Thoracic aorta (tissue), 2 donors: ENCODE measurements around the gene SNRNP70. TPM values are rescaled to one million over a fixed set of nuclear protein-coding genes. Genes with fewer than 3 reads are reported as not detected.

Experiments
- ATAC-seq: fragments of 150-250 bp; one replicate; pipeline ENCODE4 v1.8.0; 2017; ENCODE audit warnings: low read depth; ENCODE audit not compliant: insufficient number of reproducible peaks, low FRiP score
- DNase-seq: peaks from one replicate; pipeline ENCODE4 v3.0.0-alpha.2; 2020; ENCODE audit warnings: low spot score
- H3K27ac ChIP-seq, 2 donors: fragments of 200-600 bp; sonication (generic); 1 replicate in 1 of 2; 2 replicates in 1 of 2; pipeline ENCODE4 v1.5.1; 2016; ENCODE audit warnings: mild to moderate bottlenecking in 2 of 2, moderate library complexity in 2 of 2
- H3K27me3 ChIP-seq: fragments of 200-600 bp; sonication (generic); replicated peaks from 2 replicates; pipeline ENCODE4 v1.6.0; 2016; ENCODE audit warnings: mild to moderate bottlenecking; ENCODE audit not compliant: insufficient read depth
- H3K36me3 ChIP-seq: fragments of 200-600 bp; sonication (generic); one replicate; pipeline ENCODE4 v1.5.1; 2016
- H3K4me1 ChIP-seq, 2 donors: fragments of 200-600 bp; sonication (generic); 1 replicate in 1 of 2; 2 replicates in 1 of 2; pipeline versions ENCODE4 v1.5.1 to v1.6.0; 2016; ENCODE audit warnings: low read depth in 2 of 2, mild to moderate bottlenecking in 1 of 2; ENCODE audit not compliant: control insufficient read depth in 1 of 2
- H3K4me3 ChIP-seq: fragments of 200-600 bp; sonication (generic); 2 replicates; pipeline ENCODE4 v1.5.1; 2016; ENCODE audit warnings: mild to moderate bottlenecking
- H3K9me3 ChIP-seq: fragments of 200-600 bp; sonication (generic); 2 replicates; pipeline ENCODE4 v1.5.1; 2016
- CTCF ChIP-seq: fragments of 200-600 bp; sonication (generic); IDR thresholded peaks from one replicate; pipeline ENCODE4 v1.5.1; 2019; ENCODE audit warnings: antibody characterized with exemption
- total RNA-seq, 2 donors: library from RNA; depleted of rRNA; stranded (reverse); fragments of >200 nt; gene quantifications; one replicate each; pipeline versions ENCODE4 v1.1.0 to v1.2.3, GENCODE V29; 2016

Gene SNRNP70
- total RNA-seq, 2 donors from 2014 or later, result 339 to 438 TPM

GRCh38 chr19:49130325-49130724 is 45.1 kb downstream of the SNRNP70 start:
- Histone ChIP-seq H3K27me3 (no peaks in the 10 kb centered on the region), H3K4me1 (peaks cover 6 to 26% of the 10 kb centered on the region in 2 donors), H3K9me3 (no peaks in the 10 kb centered on the region), H3K4me3 (no peak overlapping the region), H3K36me3 (no peaks in the 10 kb centered on the region), H3K27ac (no peak overlapping the region)
- ATAC-seq (no peak), DNase-seq (no peak)
- TF ChIP-seq CTCF, result no peak

- no peak for TF ChIP-seq CTCF
- no peak for DNase-seq
Observed at GRCh38 chr19:49132974-49133609, 47.8 kb downstream of the SNRNP70 start.

GRCh38 chr19:49133621-49134454 is 48.6 kb downstream of the SNRNP70 start:
- no peak for TF ChIP-seq CTCF
- peak overlapping the region; percentile 52 for H3K4me3 ChIP-seq
- ATAC-seq, result no peak
- H3K27me3 ChIP-seq, result no peaks in the 10 kb centered on the region
- no peak for DNase-seq
- peaks cover 0 to 13% of the 10 kb centered on the region in 2 donors for H3K4me1 ChIP-seq
- H3K36me3 ChIP-seq, result no peaks in the 10 kb centered on the region
- H3K27ac ChIP-seq, result no peak overlapping the region
- no peaks in the 10 kb centered on the region for H3K9me3 ChIP-seq

More at GRCh38 chr19:49132974-49133609, 47.8 kb downstream of the SNRNP70 start:
- Histone ChIP-seq H3K4me3 (peak overlapping the region; percentile 52), H3K36me3 (no peaks in the 10 kb centered on the region), H3K9me3 (no peaks in the 10 kb centered on the region), H3K27ac (no peak overlapping the region), H3K27me3 (no peaks in the 10 kb centered on the region), H3K4me1 (peaks cover 6 to 21% of the 10 kb centered on the region in 2 donors)
- no peak for ATAC-seq

GRCh38 chr19:49135686-49136085 is 50.4 kb downstream of the SNRNP70 start:
- Histone ChIP-seq H3K27ac (no peak overlapping the region), H3K4me3 (no peak overlapping the region), H3K9me3 (no peaks in the 10 kb centered on the region), H3K36me3 (no peaks in the 10 kb centered on the region), H3K4me1 (peaks cover 0 to 12% of the 10 kb centered on the region in 2 donors), H3K27me3 (no peaks in the 10 kb centered on the region)
- ATAC-seq, result no peak
- no peak for DNase-seq
- TF ChIP-seq CTCF, result no peak

- Histone ChIP-seq H3K36me3 (no peaks in the 10 kb centered on the region), H3K9me3 (no peaks in the 10 kb centered on the region), H3K27me3 (no peaks in the 10 kb centered on the region), H3K4me1 (peaks cover 0 to 12% of the 10 kb centered on the region in 2 donors), H3K27ac (no peak overlapping the region), H3K4me3 (no peak overlapping the region)
- no peak for TF ChIP-seq CTCF
- no peak for ATAC-seq
- no peak for DNase-seq
Observed at GRCh38 chr19:49136771-49137171, 51.5 kb downstream of the SNRNP70 start.
